Heart left ventricle (tissue), 16 donors: Measurements from ENCODE around the gene OVAAL. TPM values are rescaled to one million over a fixed set of nuclear protein-coding genes. Genes with fewer than 3 reads are reported as not detected.

Experiments
- ATAC-seq, 4 donors: fragments of 200-7000 bp; cut with Tn5 transposase; one replicate each; pipeline ENCODE4 v1.9.1; 2020 to 2022; ENCODE audit warnings: moderate library complexity in 4 of 4, mild to moderate bottlenecking in 3 of 4, moderate number of reproducible peaks in 1 of 4
- DNase-seq, 5 donors: peaks; one replicate each; pipeline ENCODE4 v3.0.0-alpha.2; 2020
- H3K27ac ChIP-seq, 12 donors: fragments of 200-600 bp; sonication (generic) in 4 of 12; one replicate each; pipeline versions ENCODE4 v1.5.0 to v1.8.0; 2016 to 2022; ENCODE audit warnings: mild to moderate bottlenecking in 2 of 12
- H3K27me3 ChIP-seq, 9 donors: fragments of 200-600 bp; sonication (generic) in 2 of 9; one replicate each; pipeline versions ENCODE4 v1.5.1 to v1.8.0; 2016 to 2022; ENCODE audit warnings: mild to moderate bottlenecking in 3 of 9
- H3K36me3 ChIP-seq, 9 donors: fragments of 200-600 bp; sonication (generic) in 2 of 9; one replicate each; pipeline versions ENCODE4 v1.5.0 to v1.8.0; 2018 to 2022; ENCODE audit warnings: mild to moderate bottlenecking in 2 of 9
- H3K4me1 ChIP-seq, 12 donors: fragments of 200-600 bp; sonication (generic) in 4 of 12; one replicate each; pipeline versions ENCODE4 v1.5.0 to v1.8.0; 2016 to 2022; ENCODE audit warnings: mild to moderate bottlenecking in 3 of 12
- H3K4me3 ChIP-seq, 12 donors: fragments of 200-600 bp; sonication (generic) in 4 of 12; one replicate each; pipeline versions ENCODE4 v1.5.0 to v1.8.0; 2017 to 2022; ENCODE audit warnings: mild to moderate bottlenecking in 9 of 12, moderate library complexity in 4 of 12
- H3K9me3 ChIP-seq, 12 donors: fragments of 200-600 bp; sonication (generic) in 4 of 12; one replicate each; pipeline versions ENCODE4 v1.5.0 to v1.8.0; 2016 to 2022; ENCODE audit warnings: mild to moderate bottlenecking in 1 of 12
- POLR2A ChIP-seq, 2 donors: fragments of 450-650 bp; IDR thresholded peaks; one replicate each; pipeline ENCODE4 v1.6.1; 2017; ENCODE audit warnings: antibody characterized with exemption in 2 of 2, mild to moderate bottlenecking in 2 of 2, moderate library complexity in 2 of 2
- WGBS, 4 donors: extraction: QIAGEN DNeasy Blood & Tissue Kit in 2 of 4; methylation state at CpG; one replicate each; pipeline versions ENCODE4 v1.1.5 to v1.1.7; 2013 to 2018; 5-methylcytosine and 5-hydroxymethylcytosine counted together
- intact Hi-C, 10 donors: fragments of 100-400 bp; cut with DNase I; formaldehyde crosslinking; loops; one replicate each; pipeline versions ENCODE4 v1.11.1 to v1.14.2; 2022
- polyA plus RNA-seq, 2 donors: library from polyadenylated mRNA; stranded (reverse); fragments of 200-250 nt; gene quantifications; one replicate each; pipeline ENCODE4 v1.2.3, GENCODE V29; 2013
- total RNA-seq, 9 donors: library from RNA; depleted of rRNA in 2 of 9; stranded (reverse); fragments of >200 nt in 2 of 9; fragmentation: NEBNext Ultra II Directional in 3 of 9; extraction: Animal tissue kit (Norgen Biotek cat#: 25700) in 3 of 9; gene quantifications; one replicate each; pipeline versions ENCODE4 v1.1.0 to v1.2.4, GENCODE V29; 2016 to 2023
- TF ChIP-seq, protein P1 (sequence below), 12 donors: fragments of 200-600 bp; sonication (generic) in 4 of 12; IDR thresholded peaks; one replicate each; pipeline versions ENCODE4 v1.5.0 to v1.8.0; 2018 to 2022; ENCODE audit warnings: antibody characterized with exemption in 12 of 12, mild to moderate bottlenecking in 5 of 12
- donor health status: ischemic (EF 13 %, LVEDD 7.1; RV severe dilation, severe dysfunction).
- donor health status: healthy with polysubstance abuse.
- donor health status: DM: no; HTN: yes; CAD: no.
- donor health status: DM: no; HTN: no; CAD: no.
- donor health status: ischemic (EF 25% LVEDD 6.9; RV normal size, moderate dysfunction).
- donor health status: ischemic (EF 25% LVEDD 5.7; RV mildly dilated, moderate dysfunction).
- donor health status: healthy.
- donor health status: DM: yes; HTN: yes; CAD: no.
- donor health status: ischemic (EF 35%, LVEDD 5.7; RV mildly dilated, moderate dysfunction).
- donor health status: nonischemic (EF 11% LVEDD 7.7; RV severe dilation, severe dysfunction).
- donor health status: DM: yes; HTN: yes; CAD: no.
- donor health status: PGD.
- donor health status: ischemic (EF 29% LVEDD 5.4; RV normal size, mild dysfunction).
- donor health status: nonischemic (EF 23%, LVEDD 6.1; RV moderate dilation, normal function).

OVAAL gene
- total and polyA plus RNA-seq, 11 donors = 1.5 to 13.9 (median 2.8) TPM

DNA sequence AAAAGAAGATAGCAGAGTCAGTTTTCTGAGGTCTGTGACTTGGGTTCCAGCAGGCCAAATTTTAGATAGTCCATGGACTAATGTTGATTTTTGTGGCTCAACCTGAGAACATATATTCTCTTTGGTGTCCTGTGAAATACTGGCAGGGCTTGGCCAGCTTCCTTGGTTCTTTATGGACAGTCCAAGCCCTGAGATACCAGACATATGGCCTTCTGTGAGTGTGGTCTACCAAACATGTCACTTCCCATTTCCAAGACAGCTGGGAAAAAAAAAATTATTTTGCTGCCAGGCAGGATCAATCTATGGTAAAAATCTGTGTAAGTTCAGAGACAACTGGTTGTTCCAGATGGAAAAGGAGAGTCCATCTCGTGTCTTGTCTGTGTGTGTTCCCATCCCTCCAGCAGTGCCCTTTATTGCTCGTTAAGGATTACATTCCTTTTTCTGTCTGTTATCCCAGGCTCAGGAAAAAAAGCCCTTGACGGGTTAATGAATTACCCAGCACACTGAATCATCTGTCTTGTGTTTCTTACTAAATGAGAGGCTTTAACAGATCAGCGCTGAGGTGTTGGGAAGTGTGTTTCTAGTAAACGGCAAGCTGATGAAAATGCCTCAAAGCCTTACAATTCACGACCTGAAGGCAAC, 39.7 kb downstream of the OVAAL start:
- WGBS, 4 donors = 64 to 75% (median 70%) methylated on average over 6 of the region's 6 CpGs
- Histone ChIP-seq H3K27me3 (no peaks in the 10 kb centered on the region), H3K36me3 (no peaks in the 10 kb centered on the region), H3K9me3 (no peaks in the 10 kb centered on the region), H3K27ac (no peak overlapping the region), H3K4me1 (peaks cover 0 to 26% (median 1%) of the 10 kb centered on the region in 12 donors), H3K4me3 (no peak overlapping the region)
- DNase-seq (no peak), ATAC-seq (no peak)
- TF ChIP-seq, protein P1, sequence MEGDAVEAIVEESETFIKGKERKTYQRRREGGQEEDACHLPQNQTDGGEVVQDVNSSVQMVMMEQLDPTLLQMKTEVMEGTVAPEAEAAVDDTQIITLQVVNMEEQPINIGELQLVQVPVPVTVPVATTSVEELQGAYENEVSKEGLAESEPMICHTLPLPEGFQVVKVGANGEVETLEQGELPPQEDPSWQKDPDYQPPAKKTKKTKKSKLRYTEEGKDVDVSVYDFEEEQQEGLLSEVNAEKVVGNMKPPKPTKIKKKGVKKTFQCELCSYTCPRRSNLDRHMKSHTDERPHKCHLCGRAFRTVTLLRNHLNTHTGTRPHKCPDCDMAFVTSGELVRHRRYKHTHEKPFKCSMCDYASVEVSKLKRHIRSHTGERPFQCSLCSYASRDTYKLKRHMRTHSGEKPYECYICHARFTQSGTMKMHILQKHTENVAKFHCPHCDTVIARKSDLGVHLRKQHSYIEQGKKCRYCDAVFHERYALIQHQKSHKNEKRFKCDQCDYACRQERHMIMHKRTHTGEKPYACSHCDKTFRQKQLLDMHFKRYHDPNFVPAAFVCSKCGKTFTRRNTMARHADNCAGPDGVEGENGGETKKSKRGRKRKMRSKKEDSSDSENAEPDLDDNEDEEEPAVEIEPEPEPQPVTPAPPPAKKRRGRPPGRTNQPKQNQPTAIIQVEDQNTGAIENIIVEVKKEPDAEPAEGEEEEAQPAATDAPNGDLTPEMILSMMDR (IDR thresholded peaks at IDR 0.05) = no peak
- intact Hi-C loops = no loop called here

DNA sequence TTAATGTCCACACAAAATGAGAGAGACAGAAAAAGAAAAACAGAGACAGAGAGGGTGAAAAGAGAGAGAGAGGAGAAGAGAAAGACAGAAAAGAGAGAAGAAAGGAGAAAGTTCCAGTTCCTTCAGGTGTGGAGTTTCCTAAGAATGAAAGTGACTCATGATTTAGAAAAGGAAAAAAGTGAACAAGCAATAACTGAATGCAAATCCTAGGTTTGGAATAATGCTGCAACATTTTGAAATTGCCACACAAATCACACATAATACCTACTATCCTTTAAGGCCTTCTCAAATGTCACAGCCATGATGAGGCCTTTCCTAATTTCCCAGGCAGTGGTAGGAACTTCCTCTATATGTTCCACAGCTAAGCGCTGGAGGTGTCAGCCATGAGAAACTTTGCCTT, 41.6 kb downstream of the OVAAL start:
- intact Hi-C loops = no loop called here
- H3K4me3 ChIP-seq = no peak overlapping the region
- no peak for DNase-seq
- no peak overlapping the region for H3K27ac ChIP-seq
- peaks cover 0 to 27% (median 6%) of the 10 kb centered on the region in 12 donors for H3K4me1 ChIP-seq
- TF ChIP-seq POLR2A (IDR thresholded peaks at IDR 0.05) = no peak
- TF ChIP-seq, protein P1 (IDR thresholded peaks at IDR 0.05) = no peak
- ATAC-seq = no peak
- no peaks in the 10 kb centered on the region for H3K36me3 ChIP-seq
- no peaks in the 10 kb centered on the region for H3K9me3 ChIP-seq
- H3K27me3 ChIP-seq = no peaks in the 10 kb centered on the region
- 86 to 100% (median 97%) methylated on average over 1 of the region's 1 CpG for WGBS, 4 donors

DNA sequence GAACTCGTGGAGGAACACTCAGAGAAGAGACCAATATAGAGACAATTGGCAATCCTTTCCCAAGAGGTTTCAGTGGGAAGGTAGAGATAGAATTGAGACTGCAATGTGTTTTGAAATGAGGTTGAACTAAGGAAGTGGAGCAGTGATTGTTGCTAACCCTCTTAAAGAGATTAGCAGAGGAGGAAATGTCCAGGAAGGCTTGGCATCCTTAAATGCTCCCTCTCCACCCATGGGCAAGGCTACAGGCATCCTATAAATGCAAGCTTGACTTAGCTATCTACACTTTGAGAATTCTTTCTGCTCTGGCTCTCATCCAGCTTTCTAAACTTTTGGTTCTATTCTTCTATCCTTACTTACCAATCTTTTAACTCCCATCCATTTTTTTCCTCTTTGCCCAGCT, 42.7 kb downstream of the OVAAL start:
- intact Hi-C loops = no loop called here
- DNase-seq (no peak), ATAC-seq (no peak)
- Histone ChIP-seq H3K27ac (no peak overlapping the region), H3K4me3 (no peak overlapping the region), H3K27me3 (no peaks in the 10 kb centered on the region), H3K4me1 (peaks cover 0 to 27% (median 6%) of the 10 kb centered on the region in 12 donors), H3K9me3 (no peaks in the 10 kb centered on the region), H3K36me3 (no peaks in the 10 kb centered on the region)
- 49 to 64% (median 52%) methylated on average over 1 of the region's 1 CpG for WGBS, 4 donors
- TF ChIP-seq POLR2A (IDR thresholded peaks at IDR 0.05) = no peak

DNA sequence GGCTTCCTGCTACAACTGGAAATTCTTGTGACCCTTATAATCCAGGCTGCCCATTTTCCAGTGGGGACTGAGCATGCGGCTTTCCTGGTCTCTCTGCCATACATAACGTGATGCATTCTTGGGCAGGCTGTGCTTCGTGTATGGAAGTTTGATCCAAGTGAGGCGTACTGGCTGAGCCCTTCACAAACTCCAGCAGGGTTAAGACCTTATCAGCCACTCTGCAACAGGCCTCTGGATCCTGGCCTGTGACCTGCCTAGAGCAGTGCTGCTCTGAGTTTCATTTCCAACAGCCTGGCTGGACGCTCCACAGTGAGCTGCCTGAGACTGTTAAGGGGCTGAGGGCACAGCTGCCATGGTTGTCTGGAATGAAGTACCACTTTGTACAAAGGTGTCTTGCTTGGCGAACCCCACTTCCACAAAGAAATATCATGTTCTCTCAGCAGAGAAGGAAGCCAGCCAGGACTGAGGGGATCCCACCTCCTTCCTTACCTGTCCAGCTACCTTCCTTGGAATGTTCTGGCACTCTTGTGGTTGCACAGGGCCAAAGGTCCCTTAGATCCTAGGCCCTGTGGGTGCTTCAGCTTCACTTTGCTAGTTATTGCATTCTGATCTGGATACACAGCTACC, 44.6 kb downstream of the OVAAL start:
- DNase-seq (peak in 4 of 5 donors; percentile 40 to 73 (median 54)), ATAC-seq (peak; percentile 94 to 97 (median 95))
- TF ChIP-seq POLR2A (IDR thresholded peaks at IDR 0.05) = no peak
- TF ChIP-seq, protein P1 (IDR thresholded peaks at IDR 0.05) = no peak
- peak overlapping the region; percentile 9 to 82 (median 54) for H3K27ac ChIP-seq
- intact Hi-C loops = no loop called here
- no peaks in the 10 kb centered on the region for H3K27me3 ChIP-seq
- no peaks in the 10 kb centered on the region for H3K36me3 ChIP-seq
- H3K4me3 ChIP-seq = no peak overlapping the region
- peaks cover 0 to 27% (median 6%) of the 10 kb centered on the region in 12 donors for H3K4me1 ChIP-seq
- WGBS, 4 donors = 44 to 76% (median 63%) methylated on average over 6 of the region's 6 CpGs
- H3K9me3 ChIP-seq = no peaks in the 10 kb centered on the region
